Body of pancreas (tissue), 4 donors: ENCODE data around the gene ECD. TPM values are rescaled to one million over a fixed set of nuclear protein-coding genes. Genes with fewer than 3 reads are reported as not detected.
A peak's percentile ranks its signal among the peaks of the same experiment; 100 is the strongest.
"Not testable (repeated sequence)": the region's sequence is repeated elsewhere in the genome, so short reads cannot be mapped to it uniquely, and the experiment has no call there.

Source experiments
- ATAC-seq: fragments of 150-250 bp; one replicate; pipeline ENCODE4 v1.9.1; 2016
- DNase-seq, 4 donors: peaks; one replicate each; pipeline ENCODE4 v3.0.0-alpha.2; 2019
- H3K27ac ChIP-seq, 4 donors: fragments of 200-600 bp; sonication (generic); 1 replicate in 3 of 4; 2 replicates in 1 of 4; pipeline versions ENCODE4 v1.5.1 to v1.6.1; 2016 to 2019; ENCODE audit warnings: mild to moderate bottlenecking in 1 of 4, mixed read lengths in 1 of 4, moderate library complexity in 1 of 4
- H3K27me3 ChIP-seq, 2 donors: fragments of 200-600 bp; sonication (generic); one replicate each; pipeline ENCODE4 v1.6.0; 2016; ENCODE audit warnings: mild to moderate bottlenecking in 1 of 2
- H3K36me3 ChIP-seq, 2 donors: fragments of 200-600 bp; sonication (generic); replicated peaks in 1 of 2; 2 replicates each; pipeline ENCODE4 v1.5.1; 2016; ENCODE audit warnings: low read depth in 2 of 2; ENCODE audit not compliant: insufficient read depth in 1 of 2
- H3K4me1 ChIP-seq: fragments of 200-600 bp; sonication (generic); one replicate; pipeline ENCODE4 v1.6.0; 2016
- H3K4me3 ChIP-seq, 2 donors: fragments of 200-600 bp; sonication (generic); 1 replicate in 1 of 2; 2 replicates in 1 of 2; pipeline ENCODE4 v1.5.1; 2016 to 2019
- H3K9me3 ChIP-seq, 3 donors: fragments of 200-600 bp; sonication (generic); 1 replicate in 2 of 3; 2 replicates in 1 of 3; pipeline ENCODE4 v1.5.1; 2016
- CTCF ChIP-seq, 7 experiments: fragments of 450-650 bp in 4 of 7; fragments of 200-600 bp in 3 of 7; sonication (generic) in 3 of 7; IDR thresholded peaks; one replicate each; pipeline ENCODE4 v1.5.1; 2016 to 2019; ENCODE audit warnings: antibody characterized with exemption in 7 of 7
- POLR2A ChIP-seq, 3 donors: fragments of 450-650 bp; IDR thresholded peaks; one replicate each; pipeline ENCODE4 v1.6.1; 2016; ENCODE audit warnings: antibody characterized with exemption in 3 of 3, mild to moderate bottlenecking in 2 of 3
- WGBS, 2 donors: methylation state at CpG; one replicate each; pipeline ENCODE4 v1.1.5; 2017; 5-methylcytosine and 5-hydroxymethylcytosine counted together
- intact Hi-C: fragments of 100-400 bp; cut with DNase I; formaldehyde crosslinking; loops from one replicate; pipeline ENCODE4 v1.15.1; 2023
- total RNA-seq, 2 donors: library from RNA; depleted of rRNA; stranded (reverse); fragments of >200 nt; gene quantifications; one replicate each; pipeline ENCODE4 v1.1.0, GENCODE V29; 2016

Gene ECD
- total RNA-seq, 2 donors from 2014 or later, result 14.8 to 19.8 TPM

- DNase-seq, result no peak
- Histone ChIP-seq H3K27ac (no peak overlapping the region), H3K27me3 (no peaks in the 10 kb centered on the region), H3K4me3 (no peak overlapping the region), H3K4me1 (peaks cover 12% of the 10 kb centered on the region), H3K9me3 (no peaks in the 10 kb centered on the region), H3K36me3 (no peaks in the 10 kb centered on the region)
- ATAC-seq, result no peak
- TF ChIP-seq CTCF (IDR thresholded peaks at IDR 0.05) (no peak), POLR2A (IDR thresholded peaks at IDR 0.05) (no peak)
- 61 to 89% methylated on average over 1 of the region's 1 CpG for WGBS, 2 donors
- intact Hi-C loops, result no loop called here
Observed at GRCh38 chr10:73113551-73113950, 54.3 kb downstream of the ECD start.

- H3K27me3 ChIP-seq, H3K27ac ChIP-seq, intact Hi-C loops, H3K9me3 ChIP-seq, DNase-seq, H3K4me3 ChIP-seq, H3K36me3 ChIP-seq, H3K4me1 ChIP-seq, ATAC-seq: not testable (repeated sequence)
- 96 to 97% methylated on average over 13 of the region's 13 CpGs for WGBS, 2 donors
Observed at GRCh38 chr10:73112032-73112431, 55.8 kb downstream of the ECD start.

GRCh38 chr10:73110345-73110849, 57.4 kb downstream of the ECD start, which contains the start of gene NUDT13:
NUDT13 (plus strand) TSS chr10:73110455; CDS start chr10:73114366, 3,911 bp downstream.
- Histone ChIP-seq H3K36me3 (no peaks in the 10 kb centered on the region), H3K27me3 (no peaks in the 10 kb centered on the region), H3K4me1 (peaks cover 7% of the 10 kb centered on the region), H3K4me3 (peak within 1 kb of the TSS; percentile 10 to 63), H3K9me3 (no peaks in the 10 kb centered on the region), H3K27ac (peak within 1 kb of the TSS; percentile 48 to 93 (median 76))
- TF ChIP-seq CTCF (IDR thresholded peaks at IDR 0.05) (no peak), POLR2A (IDR thresholded peaks at IDR 0.05) (peak in 2 of 3 donors; percentile 59 to 61)
- ATAC-seq (peak; percentile 92), DNase-seq (peak; percentile 72 to 85 (median 77))
- WGBS, 2 donors, result 0 to 1% methylated on average over 4 to 5 of the region's 5 CpGs
- intact Hi-C loops, result no loop called here

- not testable (repeated sequence) for H3K9me3 ChIP-seq, H3K36me3 ChIP-seq, DNase-seq, ATAC-seq, H3K27me3 ChIP-seq, H3K4me1 ChIP-seq, H3K4me3 ChIP-seq, H3K27ac ChIP-seq
- intact Hi-C loops, result loop anchor here (10.0 kb wide), 1 partner anchor 56 kb away; the partner anchor contains the start of genes ECD and FAM149B1
- 91 to 94% methylated on average over 4 of the region's 4 CpGs for WGBS, 2 donors
Observed at GRCh38 chr10:73109248-73109652, 58.6 kb downstream of the ECD start.

GRCh38 chr10:73106301-73106700, 61.5 kb downstream of the ECD start:
- no peak overlapping the region for H3K4me3 ChIP-seq
- no peak for TF ChIP-seq CTCF (IDR thresholded peaks at IDR 0.05)
- no peak for TF ChIP-seq POLR2A (IDR thresholded peaks at IDR 0.05)
- no peak overlapping the region for H3K27ac ChIP-seq
- H3K27me3 ChIP-seq, result no peaks in the 10 kb centered on the region
- H3K36me3 ChIP-seq, result no peaks in the 10 kb centered on the region
- no peak for DNase-seq
- 93 to 96% methylated on average over 3 of the region's 3 CpGs for WGBS, 2 donors
- H3K4me1 ChIP-seq, result peaks cover 4% of the 10 kb centered on the region
- ATAC-seq, result no peak
- intact Hi-C loops, result loop anchor here (10.0 kb wide), 1 partner anchor 58 kb away; the partner anchor contains the start of genes ECD and FAM149B1
- H3K9me3 ChIP-seq, result no peaks in the 10 kb centered on the region

- H3K27me3 ChIP-seq, result no peaks in the 10 kb centered on the region
- ATAC-seq (no peak), DNase-seq (no peak)
- intact Hi-C loops, result no loop called here
- WGBS, 2 donors, result 90 to 91% methylated on average over 1 of the region's 1 CpG
- TF ChIP-seq CTCF (IDR thresholded peaks at IDR 0.05) (no peak), POLR2A (IDR thresholded peaks at IDR 0.05) (no peak)
- H3K4me1 ChIP-seq, result peaks cover 16% of the 10 kb centered on the region
- no peak overlapping the region for H3K27ac ChIP-seq
- no peaks in the 10 kb centered on the region for H3K9me3 ChIP-seq
- no peaks in the 10 kb centered on the region for H3K36me3 ChIP-seq
- H3K4me3 ChIP-seq, result no peak overlapping the region
Observed at GRCh38 chr10:73099141-73099540, 68.7 kb downstream of the ECD start.
